Measurements from ENCODE around the gene TXNDC17.

GRCh38 chr17:6611231-6611630 is 29.6 kb upstream of the TXNDC17 start:
- TF ChIP-seq CTCF (IDR thresholded peaks at IDR 0.05): no peak
- TF ChIP-seq ZFX (IDR thresholded peaks at IDR 0.05; ENCODE audit: borderline replicate concordance): no peak
